ENCODE data around the gene SERINC3.
"Not testable (repeated sequence)": the region's sequence is repeated elsewhere in the genome, so short reads cannot be mapped to it uniquely, and the experiment has no call there.

GRCh38 chr20:44472283-44472682 is 49.6 kb downstream of the SERINC3 start:
- TF ChIP-seq CTCF (IDR thresholded peaks at IDR 0.05; ENCODE audit: poor library complexity); EZH2phosphoT487 (IDR thresholded peaks at IDR 0.05; ENCODE audit: low read depth, severe bottlenecking, unreplicated experiment): not testable (repeated sequence)
